HG02884 (cell line): Measurements from ENCODE around the gene DNAJC3.

ENCODE experiments used
- ATAC-seq: cut with Tn5 transposase; IDR thresholded peaks from one replicate; pipeline ENCODE4 v1.9.1; 2021; ENCODE audit warnings: mild to moderate bottlenecking, moderate library complexity; ENCODE audit not compliant: unreplicated experiment

Gene DNAJC3

DNA sequence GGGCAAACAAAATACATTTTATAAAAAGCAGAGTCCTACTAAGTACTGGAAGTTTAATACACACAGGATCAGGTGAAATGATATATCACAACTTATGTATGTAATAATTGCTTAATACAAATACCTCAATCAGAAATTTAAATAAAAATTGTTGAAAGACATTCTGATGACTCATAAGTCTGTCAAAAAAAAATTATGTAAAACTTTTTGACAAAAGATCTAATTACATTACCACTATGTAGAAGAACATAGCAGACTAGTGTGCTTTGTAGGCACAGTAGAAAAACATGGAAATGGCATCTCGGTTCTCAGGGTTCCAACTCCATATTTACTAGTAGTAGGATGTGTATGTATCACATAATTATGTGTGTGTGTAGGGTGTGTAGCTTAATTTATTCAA is 156.2 kb downstream of the DNAJC3 start:
- ATAC-seq: no peak

DNA sequence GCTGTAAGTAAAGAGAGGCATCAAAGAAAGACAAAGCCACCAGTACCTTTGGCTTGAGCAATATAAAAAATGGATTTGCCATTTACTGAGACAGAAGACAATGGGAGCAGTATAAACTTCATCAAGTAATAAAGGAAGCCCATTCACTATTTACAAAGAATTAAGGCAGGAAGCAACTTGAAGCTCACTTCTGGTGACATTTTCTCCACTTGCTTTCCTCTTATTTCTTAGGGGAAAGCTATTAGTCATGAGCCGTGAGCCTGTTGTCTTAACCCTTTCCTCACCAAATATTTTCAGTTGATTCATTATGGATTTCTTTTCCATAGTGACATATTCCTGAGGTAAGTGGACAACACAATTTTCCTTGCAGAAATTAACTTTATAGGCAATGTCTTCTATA is 156.8 kb downstream of the DNAJC3 start:
- no peak for ATAC-seq

DNA sequence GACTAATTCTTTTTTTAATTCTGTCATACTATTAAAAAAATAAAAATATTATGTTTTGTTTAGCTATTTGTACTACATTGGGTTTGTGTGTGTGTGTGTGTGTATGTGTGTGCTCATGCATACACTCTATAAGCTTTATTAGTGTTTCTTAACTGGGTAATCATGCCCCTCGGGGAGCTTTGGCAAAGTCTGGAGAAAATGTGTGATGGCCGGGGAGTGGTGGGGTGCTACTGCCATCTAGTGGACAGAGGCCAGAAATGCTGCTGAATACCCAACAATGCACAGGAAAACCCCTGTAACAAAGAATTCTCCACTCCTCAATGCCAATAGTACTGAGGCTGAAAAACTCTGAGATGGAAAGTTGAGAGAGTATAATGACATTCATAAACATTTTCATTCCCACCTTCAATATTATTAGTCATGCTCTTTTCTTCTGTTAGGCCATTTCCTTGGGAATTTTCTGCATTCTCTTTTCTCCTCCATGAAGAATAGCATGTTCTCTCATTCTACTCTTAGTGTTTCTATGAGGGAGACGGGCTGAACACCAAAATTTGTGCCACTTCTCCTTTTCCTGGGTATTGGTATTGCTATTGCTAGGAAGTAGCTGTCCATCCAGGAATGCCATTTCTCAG is 157.3 kb downstream of the DNAJC3 start:
- ATAC-seq: peak; percentile 95

GRCh38 chr13:95841894-95842293 is 165.0 kb downstream of the DNAJC3 start:
- ATAC-seq: no peak

DNA sequence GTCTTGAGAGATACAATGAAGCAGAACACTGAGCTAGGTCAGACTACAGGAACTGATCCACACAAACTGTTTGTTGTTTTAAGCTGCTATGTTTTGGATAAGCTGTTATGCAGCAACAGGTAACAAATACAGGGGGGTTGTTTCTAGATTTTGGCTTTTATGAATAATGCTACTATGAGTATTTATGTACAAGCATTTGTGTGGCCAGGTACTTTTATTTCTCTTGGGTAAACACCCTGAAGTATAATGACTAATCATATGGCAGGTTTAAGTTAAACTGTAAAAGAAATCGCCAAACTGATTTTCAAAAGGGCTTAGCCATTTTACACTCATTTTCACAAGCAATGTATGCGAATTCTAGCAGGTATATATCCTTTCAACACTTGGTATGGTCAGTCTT is 166.0 kb downstream of the DNAJC3 start:
- no peak for ATAC-seq
